ENCODE measurements around the gene HEG1.

DNA sequence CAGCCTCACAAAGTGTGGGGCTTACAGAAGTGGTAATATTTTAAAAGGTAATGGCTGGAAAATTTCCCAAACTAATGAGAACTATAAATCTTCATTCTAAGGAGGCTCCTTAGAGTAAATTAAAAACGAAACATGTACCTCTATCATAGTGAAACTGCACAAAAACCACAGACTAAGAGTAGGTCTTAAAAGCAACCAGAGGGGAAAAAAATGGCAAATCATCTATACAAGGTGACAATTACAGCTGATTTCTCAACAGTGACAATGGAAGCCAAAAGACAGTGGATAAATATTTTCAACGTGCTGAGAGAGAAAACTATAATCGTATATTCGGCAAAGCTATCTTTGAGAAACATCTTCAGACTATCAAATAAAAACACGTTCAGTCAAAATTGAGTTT is 20.6 kb downstream of the HEG1 start:
- TF ChIP-seq CTCF (IDR thresholded peaks at IDR 0.05; ENCODE audit: extremely low read depth in 1 of 2, insufficient read depth in 1 of 2, low read depth in 1 of 2, low read length in 2 of 2) (no peak), POLR2A (IDR thresholded peaks at IDR 0.05; ENCODE audit: low read depth, low read length) (no peak)
